Measurements from ENCODE around the gene AGPAT3.
A peak's percentile ranks its signal among the peaks of the same experiment; 100 is the strongest.

AGPAT3 gene

GRCh38 chr21:43880111-43880985, 15.3 kb downstream of the AGPAT3 start:
- TF ChIP-seq CTCF (IDR thresholded peaks at IDR 0.05; ENCODE audit: borderline replicate concordance, control extremely low read depth, extremely low read depth, insufficient read depth, missing control alignments): no peak
- peak; percentile 9 for DNase-seq (ENCODE audit: low spot score)

GRCh38 chr21:43881283-43881682, 16.3 kb downstream of the AGPAT3 start:
- in situ Hi-C loops (cut with MboI; ENCODE audit: low sequenced_read_pairs, unreplicated experiment): no loop called here
- TF ChIP-seq CTCF (IDR thresholded peaks at IDR 0.05; ENCODE audit: borderline replicate concordance, control extremely low read depth, extremely low read depth, insufficient read depth, missing control alignments): no peak
- no peak for DNase-seq (ENCODE audit: low spot score)

More at GRCh38 chr21:43880111-43880985, 15.3 kb downstream of the AGPAT3 start:
- in situ Hi-C loops (cut with MboI; ENCODE audit: low sequenced_read_pairs, unreplicated experiment): no loop called here

GRCh38 chr21:43881935-43882334, 16.9 kb downstream of the AGPAT3 start:
- no peak for TF ChIP-seq CTCF (IDR thresholded peaks at IDR 0.05; ENCODE audit: borderline replicate concordance, control extremely low read depth, extremely low read depth, insufficient read depth, missing control alignments)
- no peak for DNase-seq (ENCODE audit: low spot score)
- in situ Hi-C loops (cut with MboI; ENCODE audit: low sequenced_read_pairs, unreplicated experiment): no loop called here

- TF ChIP-seq CTCF (IDR thresholded peaks at IDR 0.05; ENCODE audit: borderline replicate concordance, control extremely low read depth, extremely low read depth, insufficient read depth, missing control alignments): no peak
- no peak for DNase-seq (ENCODE audit: low spot score)
- in situ Hi-C loops (cut with MboI; ENCODE audit: low sequenced_read_pairs, unreplicated experiment): no loop called here
Measured at GRCh38 chr21:43882952-43883545, 18.0 kb downstream of the AGPAT3 start.

- TF ChIP-seq CTCF (IDR thresholded peaks at IDR 0.05; ENCODE audit: borderline replicate concordance, control extremely low read depth, extremely low read depth, insufficient read depth, missing control alignments): no peak
- in situ Hi-C loops (cut with MboI; ENCODE audit: low sequenced_read_pairs, unreplicated experiment): no loop called here
Measured at GRCh38 chr21:43884012-43884860, 19.2 kb downstream of the AGPAT3 start.

GRCh38 chr21:43884861-43885417, 19.9 kb downstream of the AGPAT3 start:
- TF ChIP-seq CTCF (IDR thresholded peaks at IDR 0.05; ENCODE audit: borderline replicate concordance, control extremely low read depth, extremely low read depth, insufficient read depth, missing control alignments): no peak
- no peak for DNase-seq (ENCODE audit: low spot score)
- in situ Hi-C loops (cut with MboI; ENCODE audit: low sequenced_read_pairs, unreplicated experiment): no loop called here

More at GRCh38 chr21:43884012-43884860, 19.2 kb downstream of the AGPAT3 start:
- DNase-seq (ENCODE audit: low spot score): peak; percentile 76

Data from GM13976 (cell line).